HEK293 (cell line): ENCODE data around the gene MAPK8IP3.

Experiments
- CTCF ChIA-PET: fragments of 350-600 bp; formaldehyde crosslinking; extraction: SDS; loops from one replicate; lab custom pipeline; 2021; ENCODE audit warnings: antibody characterized with exemption; lab: Yijun Ruan, JAX
- POLR2A ChIA-PET: fragments of 300-600 bp; formaldehyde crosslinking; extraction: SDS; loops from one replicate; lab custom pipeline; 2020; ENCODE audit warnings: antibody characterized with exemption, inconsistent platforms; lab: Yijun Ruan, JAX
- H3K27ac ChIP-seq: fragments of 200-500 bp; sonication (Bioruptor generic); 2 replicates; pipeline ENCODE4 v1.5.1; 2014; ENCODE audit warnings: low read depth, low read length, control low read depth, inconsistent platforms; ENCODE audit errors: extremely low read depth
- H3K36me3 ChIP-seq, 2 experiments: fragments of 200-500 bp in 1 of 2; sonication (Bioruptor generic) in 1 of 2; 1 replicate in 1 of 2; 2 replicates in 1 of 2; pipeline ENCODE4 v1.5.1; 2014 to 2017; ENCODE audit warnings: inconsistent platforms in 2 of 2, low read length in 2 of 2; ENCODE audit not compliant: control insufficient read depth in 2 of 2, insufficient read depth in 1 of 2
- H3K4me1 ChIP-seq: fragments of 200-500 bp; sonication (Bioruptor generic); 2 replicates; pipeline ENCODE4 v1.5.1; 2014; ENCODE audit warnings: mild to moderate bottlenecking, low read length, inconsistent platforms; ENCODE audit not compliant: control insufficient read depth, insufficient read depth
- H3K4me3 ChIP-seq: 2 replicates; pipeline ENCODE4 v1.5.1; 2011; ENCODE audit warnings: low read depth, mild to moderate bottlenecking, control low read depth, low read length, moderate library complexity
- H3K9me3 ChIP-seq: fragments of 200-500 bp; sonication (Bioruptor generic); 2 replicates; pipeline ENCODE4 v1.5.1; 2014; ENCODE audit warnings: low read depth, low read length, inconsistent platforms; ENCODE audit not compliant: control insufficient read depth, insufficient read depth
- GLIS2 ChIP-seq: fragments of 450-650 bp; formaldehyde crosslinking; IDR thresholded peaks from 2 replicates; pipeline ENCODE4 v1.5.1; 2016; ENCODE audit warnings: missing biosample characterization, missing genetic modification characterization
- HOXC10 ChIP-seq: sonication (generic); formaldehyde crosslinking; IDR thresholded peaks from 2 replicates; pipeline ENCODE4 v1.8.1; 2023; ENCODE audit warnings: mild to moderate bottlenecking, missing genetic modification reagents
- KLF1 ChIP-seq: fragments of 450-650 bp; formaldehyde crosslinking; IDR thresholded peaks from 2 replicates; pipeline ENCODE4 v1.5.1; 2016; ENCODE audit warnings: missing biosample characterization, missing genetic modification characterization
- KLF9 ChIP-seq: fragments of 450-650 bp; formaldehyde crosslinking; IDR thresholded peaks from 2 replicates; pipeline ENCODE4 v1.5.1; 2016; ENCODE audit warnings: missing biosample characterization, missing genetic modification characterization, low read depth
- SALL2 ChIP-seq: fragments of 450-650 bp; formaldehyde crosslinking; IDR thresholded peaks from 2 replicates; pipeline ENCODE4 v1.5.0; 2017; ENCODE audit warnings: missing biosample characterization, mild to moderate bottlenecking, missing genetic modification characterization, borderline replicate concordance
- SCRT2 ChIP-seq: fragments of 450-650 bp; formaldehyde crosslinking; IDR thresholded peaks from 2 replicates; pipeline ENCODE4 v1.5.1; 2016; ENCODE audit warnings: missing biosample characterization, missing genetic modification characterization
- SP2 ChIP-seq: fragments of 450-650 bp; formaldehyde crosslinking; IDR thresholded peaks from 2 replicates; pipeline ENCODE4 v1.5.1; 2016; ENCODE audit warnings: missing biosample characterization, missing genetic modification characterization
- SP3 ChIP-seq: fragments of 450-650 bp; formaldehyde crosslinking; IDR thresholded peaks from 2 replicates; pipeline ENCODE4 v1.5.1; 2016; ENCODE audit warnings: missing biosample characterization, missing genetic modification characterization
- ZBTB1 ChIP-seq: fragments of 450-650 bp; formaldehyde crosslinking; IDR thresholded peaks from 2 replicates; pipeline ENCODE4 v1.5.1; 2016; ENCODE audit warnings: missing biosample characterization, missing genetic modification characterization
- ZBTB17 ChIP-seq: fragments of 450-650 bp; formaldehyde crosslinking; IDR thresholded peaks from 2 replicates; pipeline ENCODE4 v1.5.1; 2016; ENCODE audit warnings: missing biosample characterization, missing genetic modification characterization
- ZBTB20 ChIP-seq: fragments of 450-650 bp; formaldehyde crosslinking; IDR thresholded peaks from 2 replicates; pipeline ENCODE4 v1.5.1; 2016; ENCODE audit warnings: missing biosample characterization, missing genetic modification characterization
- ZFHX2 ChIP-seq: fragments of 450-650 bp; formaldehyde crosslinking; conservative IDR thresholded peaks from 2 replicates; pipeline ENCODE4 v1.5.1; 2016; ENCODE audit warnings: missing biosample characterization, missing genetic modification characterization
- ZNF114 ChIP-seq: fragments of 450-650 bp; formaldehyde crosslinking; IDR thresholded peaks from 2 replicates; pipeline ENCODE4 v1.5.0; 2017; ENCODE audit warnings: missing biosample characterization, missing genetic modification characterization
- ZNF121 ChIP-seq: fragments of 450-650 bp; formaldehyde crosslinking; IDR thresholded peaks from 2 replicates; pipeline ENCODE4 v1.5.1; 2016; ENCODE audit warnings: missing biosample characterization, missing genetic modification characterization
- ZNF184 ChIP-seq: fragments of 450-650 bp; IDR thresholded peaks from 2 replicates; pipeline ENCODE4 v1.5.1; 2018; ENCODE audit warnings: missing biosample characterization, mild to moderate bottlenecking, missing genetic modification characterization
- ZNF19 ChIP-seq: fragments of 450-650 bp; formaldehyde crosslinking; IDR thresholded peaks from 2 replicates; pipeline ENCODE4; 2016; ENCODE audit warnings: missing biosample characterization, missing genetic modification characterization, low read depth
- ZNF2 ChIP-seq: fragments of 450-650 bp; formaldehyde crosslinking; IDR thresholded peaks from 2 replicates; pipeline ENCODE4 v1.5.1; 2016; ENCODE audit warnings: missing biosample characterization, missing genetic modification characterization
- ZNF23 ChIP-seq: fragments of 450-650 bp; formaldehyde crosslinking; IDR thresholded peaks from 2 replicates; pipeline ENCODE4 v1.5.1; 2016; ENCODE audit warnings: missing biosample characterization, missing genetic modification characterization, borderline replicate concordance
- ZNF24 ChIP-seq: fragments of 450-650 bp; formaldehyde crosslinking; IDR thresholded peaks from 2 replicates; pipeline ENCODE4 v1.5.1; 2016; ENCODE audit warnings: missing biosample characterization, missing genetic modification characterization
- ZNF341 ChIP-seq: fragments of 450-650 bp; formaldehyde crosslinking; IDR thresholded peaks from 2 replicates; pipeline ENCODE4; 2016; ENCODE audit warnings: low read depth, missing biosample characterization, missing genetic modification characterization
- ZNF433 ChIP-seq: fragments of 450-650 bp; formaldehyde crosslinking; IDR thresholded peaks from 2 replicates; pipeline ENCODE4 v1.5.1; 2016; ENCODE audit warnings: missing biosample characterization, missing genetic modification characterization, low read depth
- ZNF501 ChIP-seq: fragments of 450-650 bp; formaldehyde crosslinking; IDR thresholded peaks from 2 replicates; pipeline ENCODE4 v1.5.1; 2016; ENCODE audit warnings: missing biosample characterization, missing genetic modification characterization
- ZNF548 ChIP-seq: fragments of 450-650 bp; formaldehyde crosslinking; IDR thresholded peaks from 2 replicates; pipeline ENCODE4 v1.5.1; 2016; ENCODE audit warnings: missing biosample characterization, missing genetic modification characterization
- ZNF596 ChIP-seq: fragments of 450-650 bp; IDR thresholded peaks from 2 replicates; pipeline ENCODE4 v1.5.0; 2018; ENCODE audit warnings: missing biosample characterization, mild to moderate bottlenecking, missing genetic modification characterization, moderate library complexity
- ZNF600 ChIP-seq: fragments of 450-650 bp; formaldehyde crosslinking; IDR thresholded peaks from 2 replicates; pipeline ENCODE4 v1.5.1; 2016; ENCODE audit warnings: missing biosample characterization, missing genetic modification characterization
- ZNF621 ChIP-seq: fragments of 450-650 bp; formaldehyde crosslinking; IDR thresholded peaks from 2 replicates; pipeline ENCODE4 v1.5.1; 2017; ENCODE audit warnings: missing biosample characterization, missing genetic modification characterization
- ZNF660 ChIP-seq: fragments of 450-650 bp; IDR thresholded peaks from 2 replicates; pipeline ENCODE4 v1.5.1; 2018; ENCODE audit warnings: missing biosample characterization, mild to moderate bottlenecking, missing genetic modification characterization
- ZXDB ChIP-seq: fragments of 450-650 bp; formaldehyde crosslinking; IDR thresholded peaks from 2 replicates; pipeline ENCODE4 v1.5.1; 2016; ENCODE audit warnings: missing biosample characterization, missing genetic modification characterization
- TF ChIP-seq, protein P1 (sequence below): fragments of 450-650 bp; formaldehyde crosslinking; IDR thresholded peaks from 2 replicates; pipeline ENCODE4 v1.5.1; 2016; ENCODE audit warnings: missing biosample characterization, missing genetic modification characterization
- TF ChIP-seq, protein P2 (sequence below): fragments of 450-650 bp; formaldehyde crosslinking; IDR thresholded peaks from 2 replicates; pipeline ENCODE4 v1.5.1; 2016; ENCODE audit warnings: missing biosample characterization, missing genetic modification characterization

MAPK8IP3 gene

DNA sequence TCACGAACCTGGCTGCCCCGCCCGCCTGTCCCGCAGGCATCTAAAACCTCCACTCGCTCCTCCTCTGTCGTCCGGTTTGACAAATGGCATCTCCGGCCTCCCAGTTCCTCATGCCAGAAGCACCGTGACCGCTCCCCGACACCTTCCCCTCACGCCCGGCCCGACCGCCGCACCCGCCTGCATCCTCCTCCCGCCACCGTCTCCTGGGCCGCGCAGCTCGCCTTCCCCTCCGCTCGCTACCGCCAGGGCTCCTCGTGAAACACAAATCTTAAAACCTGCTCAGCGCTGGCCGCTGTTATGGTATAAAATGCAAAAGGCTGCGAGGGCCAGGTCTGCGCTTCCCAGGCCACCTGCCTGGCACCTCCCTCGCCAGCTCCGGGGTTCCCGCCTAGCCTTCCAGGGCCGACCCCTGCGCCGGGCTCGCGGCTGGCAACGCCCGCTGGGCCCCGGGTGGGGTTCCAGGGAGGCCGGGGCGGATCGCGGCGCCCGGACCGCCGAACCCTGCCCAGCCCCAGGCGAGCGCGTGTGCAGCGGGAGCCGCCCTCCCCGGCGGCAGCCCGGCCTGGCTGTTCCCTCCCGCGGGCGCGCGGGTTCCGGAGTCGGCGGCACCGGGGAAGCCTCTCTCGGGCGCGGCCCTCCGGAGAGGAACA, 75.9 kb downstream of the MAPK8IP3 start (continued):
- TF ChIP-seq KLF1 (tag by site-specific recombination) (peak; percentile 81), GLIS2 (tag by site-specific recombination) (peak; percentile 33; the same call in 1 of the 2 replicates), ZBTB17 (tag by site-specific recombination) (peak; percentile 33; the same call in 1 of the 2 replicates), ZNF2 (tag by site-specific recombination) (peak; percentile 58; the same call in 1 of the 2 replicates), ZNF600 (tag by site-specific recombination) (peak; percentile 80), ZXDB (peak; percentile 96), ZNF341 (peak; percentile 55; the same call in 1 of the 2 replicates), ZNF621 (no peak), ZNF433 (tag by site-specific recombination) (no peak), ZNF501 (0 out of 2 replicates have a peak, but pooled peaks have one; percentile 64), ZNF596 (peak; percentile 59), SP3 (tag by site-specific recombination) (peak; percentile 76)
- TF ChIP-seq, protein P1, sequence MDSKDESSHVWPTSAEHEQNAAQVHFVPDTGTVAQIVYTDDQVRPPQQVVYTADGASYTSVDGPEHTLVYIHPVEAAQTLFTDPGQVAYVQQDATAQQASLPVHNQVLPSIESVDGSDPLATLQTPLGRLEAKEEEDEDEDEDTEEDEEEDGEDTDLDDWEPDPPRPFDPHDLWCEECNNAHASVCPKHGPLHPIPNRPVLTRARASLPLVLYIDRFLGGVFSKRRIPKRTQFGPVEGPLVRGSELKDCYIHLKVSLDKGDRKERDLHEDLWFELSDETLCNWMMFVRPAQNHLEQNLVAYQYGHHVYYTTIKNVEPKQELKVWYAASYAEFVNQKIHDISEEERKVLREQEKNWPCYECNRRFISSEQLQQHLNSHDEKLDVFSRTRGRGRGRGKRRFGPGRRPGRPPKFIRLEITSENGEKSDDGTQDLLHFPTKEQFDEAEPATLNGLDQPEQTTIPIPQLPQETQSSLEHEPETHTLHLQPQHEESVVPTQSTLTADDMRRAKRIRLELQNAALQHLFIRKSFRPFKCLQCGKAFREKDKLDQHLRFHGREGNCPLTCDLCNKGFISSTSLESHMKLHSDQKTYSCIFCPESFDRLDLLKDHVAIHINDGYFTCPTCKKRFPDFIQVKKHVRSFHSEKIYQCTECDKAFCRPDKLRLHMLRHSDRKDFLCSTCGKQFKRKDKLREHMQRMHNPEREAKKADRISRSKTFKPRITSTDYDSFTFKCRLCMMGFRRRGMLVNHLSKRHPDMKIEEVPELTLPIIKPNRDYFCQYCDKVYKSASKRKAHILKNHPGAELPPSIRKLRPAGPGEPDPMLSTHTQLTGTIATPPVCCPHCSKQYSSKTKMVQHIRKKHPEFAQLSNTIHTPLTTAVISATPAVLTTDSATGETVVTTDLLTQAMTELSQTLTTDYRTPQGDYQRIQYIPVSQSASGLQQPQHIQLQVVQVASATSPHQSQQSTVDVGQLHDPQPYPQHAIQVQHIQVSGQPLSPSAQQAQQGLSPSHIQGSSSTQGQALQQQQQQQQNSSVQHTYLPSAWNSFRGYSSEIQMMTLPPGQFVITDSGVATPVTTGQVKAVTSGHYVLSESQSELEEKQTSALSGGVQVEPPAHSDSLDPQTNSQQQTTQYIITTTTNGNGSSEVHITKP (tag by site-specific recombination): no peak
- TF ChIP-seq, protein P2, sequence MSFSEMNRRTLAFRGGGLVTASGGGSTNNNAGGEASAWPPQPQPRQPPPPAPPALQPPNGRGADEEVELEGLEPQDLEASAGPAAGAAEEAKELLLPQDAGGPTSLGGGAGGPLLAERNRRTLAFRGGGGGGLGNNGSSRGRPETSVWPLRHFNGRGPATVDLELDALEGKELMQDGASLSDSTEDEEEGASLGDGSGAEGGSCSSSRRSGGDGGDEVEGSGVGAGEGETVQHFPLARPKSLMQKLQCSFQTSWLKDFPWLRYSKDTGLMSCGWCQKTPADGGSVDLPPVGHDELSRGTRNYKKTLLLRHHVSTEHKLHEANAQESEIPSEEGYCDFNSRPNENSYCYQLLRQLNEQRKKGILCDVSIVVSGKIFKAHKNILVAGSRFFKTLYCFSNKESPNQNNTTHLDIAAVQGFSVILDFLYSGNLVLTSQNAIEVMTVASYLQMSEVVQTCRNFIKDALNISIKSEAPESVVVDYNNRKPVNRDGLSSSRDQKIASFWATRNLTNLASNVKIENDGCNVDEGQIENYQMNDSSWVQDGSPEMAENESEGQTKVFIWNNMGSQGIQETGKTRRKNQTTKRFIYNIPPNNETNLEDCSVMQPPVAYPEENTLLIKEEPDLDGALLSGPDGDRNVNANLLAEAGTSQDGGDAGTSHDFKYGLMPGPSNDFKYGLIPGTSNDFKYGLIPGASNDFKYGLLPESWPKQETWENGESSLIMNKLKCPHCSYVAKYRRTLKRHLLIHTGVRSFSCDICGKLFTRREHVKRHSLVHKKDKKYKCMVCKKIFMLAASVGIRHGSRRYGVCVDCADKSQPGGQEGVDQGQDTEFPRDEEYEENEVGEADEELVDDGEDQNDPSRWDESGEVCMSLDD (tag by site-specific recombination): no peak

DNA sequence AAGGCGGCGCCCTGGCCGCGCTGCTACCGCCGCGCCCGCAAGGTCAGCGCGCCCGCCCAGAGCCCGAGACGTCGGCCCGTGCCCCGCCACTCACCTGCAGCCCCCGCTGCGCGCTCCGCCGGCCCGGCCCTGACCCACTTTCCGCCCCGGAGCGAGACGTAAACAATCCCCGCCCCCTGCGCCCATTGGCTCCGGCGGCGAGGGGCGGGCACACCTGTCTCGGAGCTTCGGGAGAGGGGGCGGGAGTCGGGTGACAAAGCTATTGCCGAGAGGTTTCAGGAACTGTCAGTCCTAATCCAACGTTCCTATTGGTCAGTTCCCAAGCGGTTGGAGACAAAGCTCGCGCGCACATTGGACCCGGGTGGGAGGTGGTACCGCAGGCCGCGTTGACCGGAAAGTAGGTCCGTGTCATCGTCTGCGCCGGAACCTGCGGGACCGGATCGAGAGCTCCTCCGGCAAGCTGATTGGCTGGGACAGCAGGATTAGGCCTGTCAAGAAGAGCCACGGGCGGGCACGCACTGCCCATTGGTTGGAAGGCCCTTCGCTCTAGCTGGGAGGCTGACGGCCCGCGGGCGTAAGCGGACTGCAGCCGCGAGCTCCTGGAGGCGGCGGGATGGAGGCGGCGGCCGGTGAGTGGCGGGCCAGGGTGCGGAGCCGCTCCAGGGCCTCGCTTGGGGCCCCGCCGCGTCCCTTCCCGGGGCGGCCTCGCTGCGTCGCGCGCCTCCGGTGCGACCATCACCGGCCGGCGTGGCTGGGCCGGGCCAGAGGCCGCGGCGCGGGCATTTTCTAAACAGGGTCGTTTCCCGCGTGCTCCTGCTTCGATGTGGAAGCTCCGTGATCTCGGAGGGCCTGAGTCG, 76.6 kb downstream of the MAPK8IP3 start, which contains the start of the genes NUBP2 and SPSB3:
NUBP2 (plus strand) TSS at position 553 of the 857 bp plus-strand sequence; CDS start at position 614, 61 bp downstream.
SPSB3 (minus strand) TSS at position 164 of the 857 bp plus-strand sequence. CDS start 1,088 bp downstream, outside the sequence.
- POLR2A ChIA-PET: interaction anchor here (0.5 to 5.2 kb wide), 26 partner anchors 8 to 995 kb away, joined by 3 to 113 read pairs (median 4); partner anchors contain the start of genes CRAMP1, EME2, FAHD1 and HAGH
- Histone ChIP-seq H3K9me3 (no peaks in the 10 kb centered on the region), H3K4me1 (peaks cover 6% of the 10 kb centered on the region), H3K36me3 (peaks cover 15 to 63% of the 10 kb centered on the region in 2 experiments; a peak in 2 of 3 replicates), H3K27ac (peak within 1 kb of the TSS; percentile 87), H3K4me3 (peak within 1 kb of the TSS; percentile 90)
- CTCF ChIA-PET: interaction anchor here (0.6 to 1.3 kb wide), 7 partner anchors 8 to 357 kb away, joined by 3 to 14 read pairs (median 3); partner anchors contain the start of gene MAPK8IP3
- TF ChIP-seq SP2 (tag by site-specific recombination): peak; percentile 99
- no peak for TF ChIP-seq ZBTB1 (tag by site-specific recombination)
- TF ChIP-seq ZBTB20: peak; percentile 80
- no peak for TF ChIP-seq ZNF19
- no peak for TF ChIP-seq SALL2
- TF ChIP-seq ZXDB: peak; percentile 85
- TF ChIP-seq ZNF121 (tag by site-specific recombination): no peak
- peak; percentile 21; the same call in 1 of the 2 replicates for TF ChIP-seq HOXC10 (CRISPR knock-in tag)
- peak; percentile 76 for TF ChIP-seq ZFHX2 (tag by site-specific recombination)
- peak; percentile 76; the same call in 1 of the 2 replicates for TF ChIP-seq ZNF660 (tag by site-specific recombination)
- no peak for TF ChIP-seq ZNF114 (tag by site-specific recombination)
- no peak for TF ChIP-seq SCRT2 (tag by site-specific recombination)
- no peak for TF ChIP-seq ZNF24 (tag by site-specific recombination)
- TF ChIP-seq ZNF341: peak; percentile 67
- 0 out of 2 replicates have a peak, but pooled peaks have one; percentile 24 for TF ChIP-seq ZNF184
- TF ChIP-seq ZNF23 (tag by site-specific recombination): no peak
- peak; percentile 49 for TF ChIP-seq KLF9
- TF ChIP-seq ZNF548 (tag by site-specific recombination): no peak
